ENCODE data around the gene RBM22. TPM values are rescaled to one million over a fixed set of nuclear protein-coding genes. Genes with fewer than 3 reads are reported as not detected.

Gene RBM22
- total and polyA plus RNA-seq, 2 of the 8 experiments (the other 6 are each of a cell fraction or from before 2014, with no cell fraction given) = 20.8 to 33.9 TPM

DNA sequence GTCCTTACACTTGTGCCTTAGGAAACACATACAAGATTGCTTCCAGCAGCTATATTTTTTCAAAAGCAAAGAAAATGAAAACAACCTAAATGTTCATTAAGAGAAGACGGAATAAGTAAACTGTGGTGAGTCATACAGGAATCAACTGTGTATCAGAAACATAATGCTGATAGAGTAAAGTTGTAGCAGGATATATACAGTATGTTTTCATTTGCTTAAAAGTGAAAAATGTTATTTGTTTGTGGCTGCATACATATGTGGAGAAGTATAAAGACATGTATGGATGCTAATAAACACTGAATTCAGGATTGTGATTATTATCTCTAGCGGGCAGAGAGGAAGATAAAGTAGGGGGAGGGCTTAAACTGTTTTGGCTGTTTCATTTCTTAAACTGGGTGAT lies 49.6 kb upstream of the RBM22 start:
- WGBS, 2 experiments (ENCODE audit: extremely low coverage in 1 of 2, insufficient coverage in 1 of 2, insufficient read length in 1 of 2, insufficient replicate concordance in 2 of 2, low coverage in 1 of 2, low lambda C conversion rate in 2 of 2, missing lambda C conversion rate in 1 of 2) = 86% methylated on average over 2 of the region's 2 CpGs; no CpG with 5 or more reads in 1 of the 2 experiments
- H3K14ac ChIP-seq (ENCODE audit: insufficient read length) = no peak overlapping the region
- H3K79me2 ChIP-seq (ENCODE audit: control insufficient read depth in 1 of 2, insufficient read depth in 2 of 2, low read length in 2 of 2) = peaks cover 0 to 15% of the 10 kb centered on the region in 2 experiments; a peak in 2 of 4 replicates
- H3K23me2 ChIP-seq (ENCODE audit: low read depth, low read length) = no peaks in the 10 kb centered on the region
- H3K9ac ChIP-seq (replicated peaks in 1 of 4; ENCODE audit: extremely low read depth in 1 of 4, low read depth in 3 of 4, low read length in 3 of 4) = no peak overlapping the region
- no peak overlapping the region for H2BK12ac ChIP-seq (ENCODE audit: low read depth, low read length)
- no peaks in the 10 kb centered on the region for H3K9me3 ChIP-seq (ENCODE audit: insufficient read depth in 2 of 2, low read depth in 1 of 2, low read length in 1 of 2)
- H3K18ac ChIP-seq (ENCODE audit: extremely low read depth, low read length) = no peak overlapping the region
- H3K79me1 ChIP-seq (ENCODE audit: low read depth, low read length) = no peaks in the 10 kb centered on the region
- no peak overlapping the region for H4K5ac ChIP-seq (ENCODE audit: insufficient read length, low read depth, low read length)
- H3K4me2 ChIP-seq (ENCODE audit: insufficient read depth in 1 of 2, low read depth in 2 of 2, low read length in 2 of 2) = no peak overlapping the region
- FAIRE-seq (no peak), DNase-seq (ENCODE audit: low read depth in 1 of 2, low spot score in 2 of 2) (no peak)
- TF ChIP-seq KDM5A (IDR thresholded peaks at IDR 0.05; ENCODE audit: low read length) = no peak
- TF ChIP-seq POU5F1 (IDR thresholded peaks at IDR 0.05; ENCODE audit: low read depth, low read length) = no peak
- TF ChIP-seq HDAC6 (IDR thresholded peaks at IDR 0.05; ENCODE audit: low read depth, low read length) = no peak
- no peak for TF ChIP-seq YY1 (IDR thresholded peaks at IDR 0.05; ENCODE audit: low read depth, low read length)
- no peak for TF ChIP-seq SIRT6 (IDR thresholded peaks at IDR 0.05; ENCODE audit: low read length)
- no peaks in the 10 kb centered on the region for H3K27me3 ChIP-seq (replicated peaks in 1 of 4; ENCODE audit: control insufficient read depth in 3 of 4, extremely low read depth in 1 of 4, insufficient read depth in 3 of 4, low read length in 3 of 4)
- no peak overlapping the region for H2BK15ac ChIP-seq (ENCODE audit: low read length)
- no peaks in the 10 kb centered on the region for H3K4me1 ChIP-seq (replicated peaks in 1 of 4; ENCODE audit: control insufficient read depth in 3 of 4, insufficient read depth in 4 of 4, low read length in 3 of 4)
- no peak overlapping the region for H4K91ac ChIP-seq (replicated peaks; ENCODE audit: insufficient read length, low read length)
- H3K36me3 ChIP-seq (ENCODE audit: control insufficient read depth in 2 of 4, insufficient read depth in 4 of 4, low read length in 3 of 4) = peaks cover 4 to 45% (median 18%) of the 10 kb centered on the region in 4 experiments; a peak in 7 of 8 replicates
- H3K27ac ChIP-seq (ENCODE audit: low read depth, low read length) = no peak overlapping the region
- no peak overlapping the region for H2BK5ac ChIP-seq (ENCODE audit: low read depth, low read length)
- ChIA-PET POLR2A (ENCODE audit: partially characterized antibody) (interaction anchor here (0.8 to 1.4 kb wide), 3 partner anchors 8 to 50 kb away, joined by 3 read pairs; partner anchors contain the start of genes DCTN4 and RBM22), CTCF (ENCODE audit: partially characterized antibody) (interaction anchor here (0.6 to 1.6 kb wide), 3 partner anchors 13 to 683 kb away, joined by 3 to 4 read pairs (median 4); no protein-coding TSS in a partner anchor)
- H2AFZ ChIP-seq (ENCODE audit: low read length) = no peak overlapping the region
- H3K56ac ChIP-seq (replicated peaks; ENCODE audit: insufficient read length, low read depth, low read length) = no peak overlapping the region
- no peak overlapping the region for H3K4me3 ChIP-seq (ENCODE audit: extremely low read depth in 1 of 4, insufficient read depth in 2 of 4, low read depth in 3 of 4, low read length in 4 of 4)
- H2BK20ac ChIP-seq (ENCODE audit: low read length) = no peak overlapping the region
- H3K23ac ChIP-seq (ENCODE audit: insufficient read length) = no peak overlapping the region
- no peak overlapping the region for H2AK5ac ChIP-seq (ENCODE audit: low read depth, low read length)
- H2BK120ac ChIP-seq (replicated peaks; ENCODE audit: low read depth, low read length) = no peak overlapping the region
- H4K20me1 ChIP-seq (replicated peaks in 1 of 2; ENCODE audit: control insufficient read depth in 1 of 2, insufficient read depth in 2 of 2, low read length in 2 of 2) = no peaks in the 10 kb centered on the region
- H3K4ac ChIP-seq (replicated peaks; ENCODE audit: insufficient read length, low read depth, low read length) = no peak overlapping the region
- H4K8ac ChIP-seq (ENCODE audit: extremely low read depth, insufficient read depth, low read length) = no peak overlapping the region

Data from H1 (cell line).